SK-N-MC (cell line): Measurements from ENCODE around the gene KDM6A.
"Not testable (repeated sequence)": the region's sequence is repeated elsewhere in the genome, so short reads cannot be mapped to it uniquely, and the experiment has no call there.

ENCODE experiments used
- DNase-seq: peaks from one replicate; pipeline ENCODE4 v3.0.0-alpha.2; 2011; ENCODE audit warnings: low read depth, low spot score
- H3K27ac ChIP-seq: fragments of 200-600 bp; sonication (generic); 2 replicates; pipeline ENCODE4 v1.5.1; 2016; ENCODE audit warnings: mixed run types
- H3K36me3 ChIP-seq: fragments of 200-600 bp; sonication (generic); 2 replicates; pipeline ENCODE4 v1.6.1; 2017; ENCODE audit warnings: antibody characterized with exemption, low read length, mixed read lengths; ENCODE audit not compliant: insufficient read depth
- H3K4me3 ChIP-seq: fragments of 200-600 bp; sonication (generic); 2 replicates; pipeline ENCODE4 v1.5.1; 2016
- H3K9ac ChIP-seq: fragments of 200-600 bp; sonication (generic); 2 replicates; pipeline ENCODE4 v1.8.0; 2017; ENCODE audit warnings: mixed run types, mixed read lengths; ENCODE audit not compliant: insufficient read length
- H3K9me3 ChIP-seq: fragments of 200-600 bp; sonication (generic); 2 replicates; pipeline ENCODE4 v1.6.1; 2017; ENCODE audit warnings: low read depth, mild to moderate bottlenecking, antibody characterized with exemption, low read length, moderate library complexity, mixed read lengths
- EZH2 ChIP-seq: fragments of 200-600 bp; sonication (generic); IDR thresholded peaks from one replicate; pipeline ENCODE4 v1.6.1; 2017; ENCODE audit warnings: antibody characterized with exemption
- FOXP2 ChIP-seq: optimal IDR thresholded peaks from 2 replicates; pipeline ENCODE3; 2011; ENCODE audit warnings: mild to moderate bottlenecking, moderate library complexity; ENCODE audit not compliant: insufficient read depth; ENCODE audit errors: extremely low read length, control extremely low read depth
- POLR2AphosphoS5 ChIP-seq: IDR thresholded peaks from 2 replicates; pipeline ENCODE4 v1.6.1; 2012; ENCODE audit warnings: mild to moderate bottlenecking, low read depth, low read length, borderline replicate concordance

KDM6A gene

DNA sequence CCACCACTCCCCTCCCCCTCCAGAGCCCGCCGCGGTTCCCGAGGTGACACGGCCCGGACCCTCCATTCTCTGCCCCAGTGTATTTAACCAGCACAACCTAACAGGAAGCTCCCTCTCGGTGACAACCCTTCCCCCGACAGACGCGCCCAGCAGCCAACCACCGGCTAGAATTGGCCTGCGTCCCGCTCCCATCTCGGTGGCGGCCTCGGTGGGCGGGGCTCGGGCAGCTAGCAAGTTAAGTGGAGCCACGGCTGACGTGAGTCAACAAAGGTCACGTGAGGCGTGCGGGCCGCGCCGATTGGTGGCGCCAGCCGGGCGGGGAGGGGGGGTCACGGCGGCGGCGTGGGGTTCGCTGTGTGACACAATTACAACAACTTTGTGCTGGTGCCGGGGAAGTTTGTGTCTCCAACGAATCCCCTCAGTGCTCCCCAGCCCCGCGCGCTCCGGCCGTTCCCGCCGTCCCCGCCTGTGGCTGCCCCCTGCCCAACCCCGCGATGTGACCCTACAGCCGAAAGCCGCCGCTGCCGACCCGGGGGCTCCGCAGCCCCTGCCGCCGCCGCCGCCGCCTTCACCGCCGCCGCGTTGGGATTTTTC is at the start of gene KDM6A:
TSS of gene KDM6A (plus strand) at position 368 of the 594 bp plus-strand sequence. CDS start 364 bp downstream, outside the sequence.
- TF ChIP-seq FOXP2: no peak
- no peak for TF ChIP-seq EZH2
- TF ChIP-seq POLR2AphosphoS5: peak; percentile 66
- DNase-seq: peak; percentile 83
- Histone ChIP-seq H3K9ac (peak within 1 kb of the TSS; percentile 95), H3K9me3 (no peaks in the 10 kb centered on the region), H3K36me3 (peaks cover 7% of the 10 kb centered on the region), H3K27ac (peak within 1 kb of the TSS; percentile 97), H3K4me3 (peak within 1 kb of the TSS; percentile 80)

DNA sequence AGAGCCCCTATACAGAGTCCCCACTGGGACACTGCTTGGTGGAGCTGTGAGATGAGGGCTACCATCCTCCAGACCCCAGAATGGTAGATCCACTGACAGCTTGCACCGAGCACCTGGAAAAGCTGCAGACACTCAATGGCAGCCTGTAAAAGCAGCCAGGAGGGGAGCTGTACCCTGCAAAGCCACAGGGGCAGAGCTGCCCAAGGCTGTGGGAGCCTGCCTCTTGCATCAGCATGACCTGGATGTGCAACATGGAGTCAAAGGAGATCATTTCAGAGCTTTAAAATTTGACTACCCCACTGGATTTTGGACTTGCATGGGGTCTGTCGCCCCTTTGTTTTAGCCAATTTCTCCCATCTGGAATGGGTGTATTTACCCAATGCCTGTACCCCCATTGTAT is 49.8 kb upstream of the KDM6A start:
- H3K27ac ChIP-seq, H3K9ac ChIP-seq, H3K4me3 ChIP-seq, DNase-seq, H3K9me3 ChIP-seq, H3K36me3 ChIP-seq: not testable (repeated sequence)

DNA sequence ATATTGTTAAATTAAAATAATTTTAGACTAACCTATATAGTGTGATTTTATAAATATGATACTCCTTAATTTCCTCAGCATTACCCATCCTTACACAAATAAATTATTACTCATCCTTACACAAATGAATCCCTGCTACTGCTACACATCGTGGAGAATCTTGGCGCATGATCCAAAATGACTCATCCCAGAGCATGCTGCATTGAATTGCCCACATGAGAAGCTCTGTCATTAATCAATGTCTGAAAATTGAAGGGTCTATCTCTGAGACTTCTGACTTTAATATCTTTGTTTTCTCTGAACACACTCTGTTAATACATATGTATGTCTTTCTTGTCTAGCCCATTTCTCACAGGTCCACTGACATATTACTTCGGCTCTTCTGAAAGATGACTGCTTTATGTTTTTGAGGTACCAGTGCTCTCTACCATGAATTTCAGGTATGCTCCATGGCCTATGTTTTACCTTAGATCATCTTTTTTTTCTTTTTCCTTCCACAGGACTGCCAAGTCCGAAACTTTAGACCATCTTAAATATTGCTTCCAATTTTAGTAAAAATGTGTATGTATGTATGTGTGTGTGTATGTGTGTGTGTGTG is 44.9 kb upstream of the KDM6A start:
- H3K4me3 ChIP-seq: no peak overlapping the region
- no peak for TF ChIP-seq POLR2AphosphoS5
- TF ChIP-seq EZH2: no peak
- TF ChIP-seq FOXP2: no peak
- H3K27ac ChIP-seq: no peak overlapping the region
- H3K9me3 ChIP-seq: no peaks in the 10 kb centered on the region
- DNase-seq: no peak
- H3K36me3 ChIP-seq: no peaks in the 10 kb centered on the region
- H3K9ac ChIP-seq: no peak overlapping the region

GRCh38 chrX:44829832-44830231 is 43.2 kb upstream of the KDM6A start:
- Histone ChIP-seq H3K9me3 (no peaks in the 10 kb centered on the region), H3K27ac (no peak overlapping the region), H3K36me3 (no peaks in the 10 kb centered on the region), H3K4me3 (no peak overlapping the region), H3K9ac (no peak overlapping the region)
- no peak for DNase-seq
- TF ChIP-seq EZH2: no peak
- no peak for TF ChIP-seq POLR2AphosphoS5
- TF ChIP-seq FOXP2: no peak

DNA sequence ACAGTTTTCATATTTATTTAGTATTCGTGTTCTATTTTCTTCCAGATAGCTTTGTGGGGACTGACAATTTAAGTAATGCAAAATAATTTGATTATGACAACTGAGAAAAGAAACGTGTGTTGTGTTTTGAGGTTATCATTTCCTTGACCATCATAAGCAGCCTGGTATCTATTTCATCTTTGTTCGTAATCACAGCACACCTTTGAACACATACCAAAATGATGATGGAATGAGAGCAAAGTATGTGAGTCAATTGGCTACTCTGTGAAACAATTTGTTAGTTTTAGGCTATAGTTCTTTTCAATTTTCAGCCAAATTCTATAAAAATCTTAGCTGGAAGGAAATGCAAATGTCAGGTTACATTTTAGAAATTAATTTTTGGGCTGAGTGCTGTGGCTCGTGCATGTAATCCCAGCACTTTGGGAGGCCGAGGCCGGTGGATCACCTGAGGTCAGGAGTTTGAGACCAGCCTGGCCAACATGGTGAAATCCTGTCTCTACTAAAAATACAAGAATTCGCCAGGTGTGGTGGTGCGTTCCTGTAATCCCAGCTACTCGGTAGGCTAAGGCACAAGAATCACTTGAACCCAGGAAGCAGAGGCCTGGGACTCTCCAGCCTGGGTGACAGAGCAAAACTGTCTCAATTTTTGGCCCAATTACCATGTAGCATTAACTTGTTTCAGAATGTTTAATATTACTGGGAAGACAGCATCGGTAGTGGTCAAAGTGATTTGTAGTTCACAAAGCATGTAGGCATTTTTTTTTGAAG is 30.3 kb upstream of the KDM6A start:
- Histone ChIP-seq H3K9me3 (no peaks in the 10 kb centered on the region), H3K27ac (no peak overlapping the region), H3K9ac (no peak overlapping the region), H3K4me3 (no peak overlapping the region), H3K36me3 (no peaks in the 10 kb centered on the region)
- no peak for DNase-seq
- no peak for TF ChIP-seq EZH2
- TF ChIP-seq POLR2AphosphoS5: no peak
- no peak for TF ChIP-seq FOXP2

GRCh38 chrX:44843318-44843702 is 29.7 kb upstream of the KDM6A start:
- no peak for DNase-seq
- no peak for TF ChIP-seq EZH2
- TF ChIP-seq POLR2AphosphoS5: no peak
- no peak for TF ChIP-seq FOXP2
- H3K4me3 ChIP-seq: no peak overlapping the region
- H3K9me3 ChIP-seq: no peaks in the 10 kb centered on the region
- H3K27ac ChIP-seq: no peak overlapping the region
- H3K9ac ChIP-seq: no peak overlapping the region
- no peaks in the 10 kb centered on the region for H3K36me3 ChIP-seq

DNA sequence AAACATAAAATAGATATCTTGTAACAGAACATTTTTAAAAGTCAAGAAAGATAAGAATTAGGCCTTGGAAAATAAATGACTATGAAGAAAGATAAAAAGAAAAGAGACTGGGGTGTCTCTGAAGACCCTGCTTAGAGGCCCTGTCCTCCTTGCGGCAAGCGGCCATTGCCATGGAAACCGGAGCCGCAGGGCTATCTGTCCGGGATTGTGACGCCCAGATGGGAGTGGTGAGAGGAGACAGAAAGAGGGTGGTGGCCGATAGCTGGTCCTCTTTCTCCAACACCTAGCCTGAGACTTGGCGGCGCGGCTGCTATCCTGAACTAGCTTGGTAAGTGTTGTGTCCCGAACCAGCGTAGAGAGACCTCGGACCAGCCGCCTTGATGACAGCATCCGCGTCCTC is 29.2 kb upstream of the KDM6A start, which contains the start of gene DUSP21:
TSS of gene DUSP21 (plus strand) at position 269 of the 400 bp plus-strand sequence. CDS start at position 381, 112 bp downstream.
- no peaks in the 10 kb centered on the region for H3K36me3 ChIP-seq
- H3K9ac ChIP-seq: no peak within 1 kb of the TSS

DNA sequence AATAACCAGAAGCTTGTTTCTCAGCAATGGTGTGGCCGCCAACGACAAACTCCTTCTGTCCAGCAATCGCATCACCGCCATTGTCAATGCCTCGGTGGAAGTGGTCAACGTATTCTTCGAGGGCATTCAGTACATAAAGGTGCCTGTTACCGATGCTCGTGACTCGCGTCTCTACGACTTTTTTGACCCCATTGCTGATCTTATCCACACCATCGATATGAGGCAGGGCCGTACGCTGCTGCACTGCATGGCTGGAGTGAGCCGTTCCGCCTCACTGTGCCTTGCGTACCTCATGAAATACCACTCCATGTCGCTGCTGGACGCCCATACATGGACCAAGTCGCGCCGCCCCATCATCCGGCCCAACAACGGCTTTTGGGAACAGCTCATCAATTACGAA is 28.8 kb upstream of the KDM6A start:
- DNase-seq: no peak
- TF ChIP-seq POLR2AphosphoS5: no peak
- no peak for TF ChIP-seq EZH2
- no peak for TF ChIP-seq FOXP2
- Histone ChIP-seq H3K9ac (no peak overlapping the region), H3K9me3 (no peaks in the 10 kb centered on the region), H3K4me3 (no peak overlapping the region), H3K36me3 (no peaks in the 10 kb centered on the region), H3K27ac (no peak overlapping the region)

More for the DNA sequence above, 29.2 kb upstream of the KDM6A start, which contains the start of gene DUSP21:
- Histone ChIP-seq H3K27ac (no peak within 1 kb of the TSS), H3K4me3 (no peak within 1 kb of the TSS), H3K9me3 (no peaks in the 10 kb centered on the region)
- DNase-seq: no peak
- TF ChIP-seq EZH2: no peak
- TF ChIP-seq POLR2AphosphoS5: no peak
- TF ChIP-seq FOXP2: no peak

DNA sequence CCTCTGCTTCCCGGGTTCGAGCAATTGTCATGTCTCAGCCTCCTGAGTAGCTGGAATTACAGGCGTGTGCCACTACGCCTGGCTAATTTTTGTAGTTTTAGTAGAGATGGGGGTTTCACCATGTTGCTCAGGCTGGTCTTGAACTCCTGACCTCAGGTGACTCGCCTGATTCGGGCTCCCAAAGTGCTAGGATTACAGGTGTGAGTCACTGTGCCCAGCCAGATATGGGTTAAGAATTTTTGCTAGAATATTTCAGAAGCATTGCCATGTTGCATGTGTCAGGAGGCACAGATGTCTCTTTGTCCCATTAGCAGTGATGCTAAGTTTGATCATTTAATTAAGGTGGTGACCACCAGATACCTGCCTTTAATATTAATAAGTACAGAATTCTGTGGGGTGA is 22.1 kb upstream of the KDM6A start:
- H3K36me3 ChIP-seq, DNase-seq, H3K27ac ChIP-seq, H3K9me3 ChIP-seq, H3K9ac ChIP-seq, H3K4me3 ChIP-seq: not testable (repeated sequence)
